Fibroblast of the conjunctiva (primary cell): ENCODE data around the gene PAFAH1B1.
"Not testable (repeated sequence)": the region's sequence is repeated elsewhere in the genome, so short reads cannot be mapped to it uniquely, and the experiment has no call there.

Experiments used
- DNase-seq: peaks from one replicate; pipeline ENCODE4 v3.0.0-alpha.2; 2010; ENCODE audit warnings: low read depth

PAFAH1B1 gene

DNA sequence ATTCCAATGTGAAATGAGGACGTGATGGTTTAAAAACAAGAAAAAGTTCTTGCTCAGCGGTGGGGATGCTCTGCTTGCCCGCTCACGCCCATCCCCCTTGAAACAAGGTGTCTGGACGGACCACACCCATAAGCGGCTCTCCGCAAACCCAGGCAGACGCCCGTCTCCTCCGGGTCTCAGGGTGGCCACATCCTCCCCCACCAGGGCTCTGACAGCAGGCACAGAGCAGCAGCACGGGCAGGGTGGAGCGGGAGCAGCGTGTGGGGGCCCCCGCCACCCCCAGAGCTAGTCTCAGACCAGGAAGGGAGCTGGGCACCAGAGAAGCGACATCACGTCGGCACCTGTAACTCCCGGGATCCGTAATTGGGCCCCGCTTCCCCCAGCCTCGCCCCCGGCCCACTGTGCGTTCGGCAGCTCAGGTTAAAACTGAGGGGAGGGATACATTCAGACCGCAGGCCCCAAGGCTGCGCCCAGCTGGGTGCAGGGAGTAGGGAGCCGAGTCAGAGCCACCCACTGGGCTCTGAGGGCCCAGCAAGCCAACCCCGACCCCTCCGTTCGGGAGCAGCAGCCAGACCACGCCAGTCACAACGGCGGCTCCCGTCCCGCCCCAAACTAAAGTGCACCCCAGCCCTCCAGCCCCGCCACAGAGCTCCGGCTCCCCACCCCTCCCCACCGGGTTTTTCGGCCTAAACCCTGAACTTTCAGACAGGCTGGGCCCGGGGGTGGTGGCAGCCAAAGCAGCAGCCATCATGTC, 96.1 kb downstream of the PAFAH1B1 start:
- no peak for DNase-seq

DNA sequence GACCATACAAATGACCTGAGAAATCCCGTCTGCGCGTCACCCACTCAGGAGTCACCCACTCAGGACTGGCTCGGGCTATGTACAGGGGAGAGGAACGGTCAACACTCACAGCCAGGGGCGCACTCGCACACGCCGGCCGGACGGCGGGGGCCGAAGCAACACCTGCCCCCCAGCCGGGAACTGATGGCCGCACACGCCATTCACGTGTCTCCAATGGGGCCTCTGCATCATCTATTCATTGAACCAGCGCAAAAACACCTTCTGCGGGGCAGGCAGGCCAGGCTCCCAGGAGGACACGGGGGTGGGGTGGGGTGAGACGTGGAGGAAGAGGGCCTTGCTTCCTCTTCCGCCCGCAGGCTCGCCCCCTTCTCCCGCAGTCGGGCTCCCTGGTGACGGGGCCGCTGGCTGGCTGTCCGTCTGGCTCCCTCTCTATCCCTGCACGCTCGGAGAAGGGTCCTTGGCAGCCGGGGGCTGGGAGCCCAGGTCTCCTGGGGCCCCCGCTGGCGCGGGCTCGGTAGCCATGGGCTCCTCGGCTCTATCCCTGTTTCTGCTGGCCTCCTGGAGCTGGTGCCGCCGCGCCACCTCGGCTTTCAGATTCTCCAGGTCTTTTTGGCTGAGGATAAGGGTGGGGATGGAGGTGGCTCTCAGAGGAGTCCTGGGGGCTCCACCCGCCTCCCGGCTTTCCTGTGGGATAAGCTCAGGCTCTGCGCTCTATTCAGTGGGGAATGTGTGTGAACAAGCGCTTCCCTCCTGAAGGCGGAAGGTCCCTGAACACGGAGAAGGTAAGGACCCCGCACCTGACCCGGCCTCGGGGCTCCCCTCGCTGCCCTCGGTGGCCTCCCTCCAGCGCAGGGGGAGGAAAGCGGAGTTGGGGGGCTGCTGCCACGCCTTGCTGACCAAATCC, 97.0 kb downstream of the PAFAH1B1 start:
- no peak for DNase-seq

DNA sequence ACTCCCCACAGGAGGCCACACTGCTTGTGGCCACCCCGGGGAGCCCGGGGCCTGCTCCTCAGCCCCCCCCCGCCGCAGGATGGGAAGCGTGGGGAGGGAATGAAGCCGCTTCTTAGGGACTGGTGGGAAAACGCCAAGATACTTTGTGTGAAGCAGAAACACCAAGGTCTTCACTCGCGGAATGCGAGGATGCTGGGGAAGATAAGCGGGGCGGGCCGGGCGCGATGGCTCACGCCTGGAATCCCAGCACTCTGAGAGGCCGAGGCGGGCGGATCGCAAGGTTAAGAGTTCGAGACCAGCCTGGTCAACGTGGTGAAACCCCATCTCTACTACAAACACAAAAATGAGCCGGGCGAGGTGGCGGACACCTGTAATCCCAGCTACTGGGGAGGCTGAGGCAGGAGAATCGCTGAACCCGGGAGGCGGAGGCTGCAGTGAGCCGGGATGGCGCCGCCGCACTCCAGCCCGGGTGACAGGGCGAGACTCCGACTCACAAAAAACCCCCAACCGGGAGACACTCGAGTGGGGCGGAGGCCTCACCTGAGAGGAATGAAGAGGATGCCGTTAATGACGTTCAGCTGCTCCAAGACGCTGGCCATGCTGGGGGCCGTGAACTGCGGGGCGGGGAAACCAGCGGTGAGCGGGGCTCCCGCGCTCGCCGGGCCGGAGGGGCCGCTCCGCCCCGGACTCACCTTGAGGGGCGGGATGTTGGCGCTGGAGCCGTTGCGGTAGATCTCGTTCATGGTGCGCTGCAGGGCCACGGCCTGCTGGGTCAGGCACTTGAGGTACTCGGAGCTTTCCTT, 97.8 kb downstream of the PAFAH1B1 start:
- no peak for DNase-seq

DNA sequence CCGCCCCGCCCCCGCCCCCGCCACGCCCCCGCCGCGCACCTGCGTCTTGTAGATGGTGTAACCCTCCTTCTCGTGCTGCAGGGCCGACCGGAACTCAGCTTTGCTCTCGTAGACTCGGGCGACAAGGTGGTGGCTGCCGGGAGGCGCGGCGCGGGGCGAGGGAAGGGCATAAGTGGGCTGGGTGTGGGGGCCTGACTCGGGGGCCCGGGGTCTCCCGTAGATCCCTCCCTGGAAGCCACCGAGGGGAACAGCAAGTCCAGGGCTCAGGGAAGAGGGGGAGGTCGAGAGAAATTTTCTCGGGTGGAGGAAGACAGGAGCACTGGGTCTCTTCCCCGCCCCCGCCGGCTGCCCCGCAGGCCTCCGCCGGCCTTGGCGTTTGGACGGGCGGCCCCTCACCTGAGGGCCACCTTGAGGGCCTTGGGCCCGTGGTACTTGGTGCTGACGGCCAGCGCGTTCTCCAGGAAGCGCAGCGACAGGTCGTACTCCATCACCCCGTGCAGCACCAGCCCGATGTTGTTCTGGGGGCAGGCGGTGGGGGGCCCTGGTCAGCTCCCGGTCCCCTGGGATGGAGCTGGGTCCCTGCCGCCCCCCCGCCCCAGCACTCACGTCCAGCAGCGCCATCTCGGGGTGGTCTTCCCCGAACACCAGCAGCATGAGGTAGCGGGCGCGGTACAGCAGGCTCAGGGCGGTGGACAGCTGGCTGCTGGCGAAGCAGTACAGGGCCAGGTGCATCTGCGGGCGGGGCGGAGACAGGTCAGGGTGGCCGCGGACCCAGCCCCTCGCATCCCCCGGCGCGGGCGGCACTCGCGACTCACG, 98.7 kb downstream of the PAFAH1B1 start:
- no peak for DNase-seq

DNA sequence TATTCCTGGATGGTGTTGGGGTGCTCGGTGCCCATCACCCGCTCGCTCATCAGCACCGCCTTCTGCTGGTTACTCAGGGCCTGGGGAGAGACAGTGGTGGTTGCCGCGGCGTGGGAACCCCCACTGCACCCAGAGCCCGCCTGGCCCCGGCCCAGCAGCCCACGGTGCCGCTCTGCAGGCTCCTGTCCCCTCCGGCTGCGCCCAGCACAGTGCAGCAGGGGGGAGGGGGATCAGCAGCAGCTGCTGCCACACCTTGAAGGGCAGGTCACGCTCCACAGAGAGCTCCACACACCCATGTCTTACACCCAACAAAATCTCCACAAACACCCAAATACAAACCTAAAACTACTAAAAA, 99.3 kb downstream of the PAFAH1B1 start:
- DNase-seq = no peak

DNA sequence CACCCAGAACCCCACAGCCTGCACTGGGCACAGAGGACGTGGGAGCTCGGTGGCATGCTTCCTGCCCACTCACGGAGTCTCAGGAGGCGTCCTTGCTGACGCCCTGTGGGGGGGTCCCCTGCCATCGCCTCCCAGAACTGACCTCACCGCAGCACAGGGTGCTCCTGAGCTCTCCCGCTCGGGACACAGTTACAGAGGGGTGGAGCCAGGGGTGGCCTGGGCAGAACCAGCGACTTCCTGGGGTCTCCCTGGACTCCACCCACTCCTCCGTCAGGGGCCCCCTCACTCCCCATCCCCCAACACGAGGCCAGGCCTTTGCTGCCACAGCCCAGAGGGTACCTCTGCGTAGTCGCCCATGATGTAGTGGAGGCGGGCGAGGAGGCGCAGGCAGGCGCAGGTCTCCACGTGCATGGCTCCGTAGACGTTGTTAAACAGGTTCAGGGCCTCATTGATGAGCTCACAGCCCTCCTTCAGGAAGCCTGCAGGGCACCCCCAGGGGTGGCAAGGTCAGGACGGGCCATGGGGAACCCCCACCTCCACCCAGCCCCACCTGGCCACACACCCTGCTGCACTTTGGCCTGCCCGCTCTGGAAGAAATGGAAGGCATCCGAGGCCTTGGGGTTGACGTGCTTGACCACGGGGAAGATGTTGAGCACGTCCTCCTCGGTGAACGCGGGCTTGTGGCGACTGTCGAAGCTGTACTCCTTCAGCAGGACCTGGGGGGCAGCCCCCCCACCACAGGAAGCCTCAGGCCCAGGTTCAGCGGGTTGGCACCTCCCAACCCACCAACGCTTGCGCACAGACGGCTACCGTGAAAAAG, 100.3 kb downstream of the PAFAH1B1 start:
- no peak for DNase-seq

DNA sequence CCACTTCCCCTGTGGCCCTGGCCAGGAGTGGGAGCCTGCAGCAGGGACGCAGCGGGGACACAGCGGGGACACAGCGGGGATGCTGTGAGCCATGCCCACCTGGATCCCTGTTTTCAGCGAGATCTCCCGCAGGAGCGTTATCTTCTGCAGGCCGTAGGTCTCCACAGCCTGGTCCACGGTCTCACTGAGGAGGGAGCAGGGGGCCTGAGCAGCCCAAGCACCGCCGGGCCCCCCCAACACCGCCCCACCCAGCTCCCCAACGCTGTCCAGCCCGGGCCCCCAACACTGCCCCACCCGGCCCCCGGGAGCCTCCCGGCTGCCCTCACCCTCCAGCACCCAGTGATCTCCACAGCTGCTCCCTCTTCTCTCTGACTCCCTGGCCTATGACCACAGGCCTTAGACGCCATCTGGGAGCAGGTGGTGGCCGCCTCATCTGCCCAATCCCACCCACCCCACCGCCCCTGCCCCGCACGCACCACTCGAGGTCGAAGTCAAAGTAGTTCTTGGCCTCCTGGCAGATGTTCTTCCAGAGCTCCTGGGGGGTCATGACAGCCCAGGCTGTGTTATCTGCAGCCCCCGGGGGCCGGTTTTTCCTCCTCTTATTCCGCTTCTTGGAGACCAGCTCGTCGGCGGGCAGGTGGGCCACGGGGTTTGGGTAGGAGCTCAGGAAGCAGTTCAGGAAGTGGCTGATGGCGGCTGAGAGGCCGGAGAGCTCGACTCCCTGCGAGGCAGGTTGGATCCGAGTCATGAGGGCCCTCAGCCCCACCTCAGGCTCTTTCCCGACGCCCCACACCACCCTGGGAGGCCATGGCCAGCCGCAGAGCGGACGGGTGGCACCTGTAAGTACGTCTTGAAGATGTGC, 101.2 kb downstream of the PAFAH1B1 start:
- DNase-seq = no peak

DNA sequence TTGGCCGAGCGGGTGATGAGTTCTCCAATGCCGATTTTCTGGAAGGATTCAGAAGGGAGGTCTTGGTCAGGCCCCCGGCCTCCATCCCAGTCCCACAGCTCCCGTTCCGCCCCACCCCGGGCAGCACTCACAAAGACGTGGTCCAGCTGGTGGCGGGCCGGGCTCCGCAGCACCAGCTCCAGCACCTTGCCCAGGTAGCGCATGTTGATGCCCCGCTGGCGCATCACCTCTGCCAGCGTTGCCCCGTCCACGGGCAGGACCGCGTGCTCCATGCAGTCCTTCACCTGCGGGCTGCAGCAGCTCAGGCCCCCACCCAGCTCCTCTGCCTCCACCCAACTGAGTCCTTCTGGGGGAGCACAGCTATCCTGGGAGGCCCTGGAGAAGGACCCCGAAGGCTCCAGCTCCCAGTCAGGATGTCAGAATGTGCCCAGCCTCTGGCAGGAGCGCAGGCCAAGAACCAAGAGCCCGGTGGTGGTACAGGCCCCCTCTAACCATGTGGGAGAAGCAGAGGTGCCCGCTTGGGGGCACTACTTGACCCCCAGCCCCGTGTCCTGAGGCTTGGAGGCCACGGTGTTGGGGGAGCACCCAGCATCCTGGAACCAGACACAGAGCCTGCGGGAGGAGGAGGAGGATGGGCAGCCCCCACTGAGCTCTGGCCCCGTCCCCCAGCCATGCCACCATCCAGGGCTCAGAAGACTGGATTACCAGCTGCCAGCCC, 101.9 kb downstream of the PAFAH1B1 start:
- DNase-seq = no peak

DNA sequence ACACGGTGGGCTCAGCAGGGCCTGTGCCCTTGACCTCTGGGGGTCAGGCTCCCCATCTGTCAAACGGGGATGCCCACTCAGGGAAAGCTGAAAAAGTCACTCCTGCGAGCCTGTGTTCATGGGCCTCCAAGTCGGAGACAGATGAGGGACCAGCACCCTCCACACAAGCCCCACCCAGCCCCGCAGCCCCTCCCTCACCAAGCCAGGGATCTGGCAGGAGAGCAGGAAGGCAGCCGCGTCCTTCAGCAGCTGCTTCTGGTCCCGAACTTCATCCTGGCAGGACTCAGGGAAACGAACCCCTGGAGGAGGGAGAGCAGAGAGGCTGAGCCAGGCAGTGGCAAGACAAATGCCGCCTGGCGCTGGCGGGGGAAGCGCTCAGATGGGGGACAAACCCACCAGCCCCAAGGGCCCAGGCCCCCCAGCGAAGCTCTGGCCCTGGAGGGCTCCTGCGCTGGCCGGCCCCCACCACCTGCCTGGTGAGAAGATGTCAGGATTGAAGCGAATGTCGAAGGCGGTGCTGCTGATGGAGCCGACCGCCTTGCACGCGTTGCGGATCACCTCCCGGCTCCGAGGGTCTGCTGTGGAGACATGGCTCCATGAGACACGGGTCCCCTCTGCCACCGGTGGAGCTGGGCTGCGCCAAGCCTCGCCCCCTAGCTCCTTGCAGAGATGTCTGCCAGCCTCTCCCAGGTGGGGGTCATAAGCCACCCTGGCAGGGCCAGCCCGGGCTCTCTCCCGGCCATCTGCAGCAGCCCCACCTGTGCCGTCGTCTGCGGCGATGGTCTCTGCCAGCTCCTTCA, 102.7 kb downstream of the PAFAH1B1 start:
- DNase-seq = no peak

DNA sequence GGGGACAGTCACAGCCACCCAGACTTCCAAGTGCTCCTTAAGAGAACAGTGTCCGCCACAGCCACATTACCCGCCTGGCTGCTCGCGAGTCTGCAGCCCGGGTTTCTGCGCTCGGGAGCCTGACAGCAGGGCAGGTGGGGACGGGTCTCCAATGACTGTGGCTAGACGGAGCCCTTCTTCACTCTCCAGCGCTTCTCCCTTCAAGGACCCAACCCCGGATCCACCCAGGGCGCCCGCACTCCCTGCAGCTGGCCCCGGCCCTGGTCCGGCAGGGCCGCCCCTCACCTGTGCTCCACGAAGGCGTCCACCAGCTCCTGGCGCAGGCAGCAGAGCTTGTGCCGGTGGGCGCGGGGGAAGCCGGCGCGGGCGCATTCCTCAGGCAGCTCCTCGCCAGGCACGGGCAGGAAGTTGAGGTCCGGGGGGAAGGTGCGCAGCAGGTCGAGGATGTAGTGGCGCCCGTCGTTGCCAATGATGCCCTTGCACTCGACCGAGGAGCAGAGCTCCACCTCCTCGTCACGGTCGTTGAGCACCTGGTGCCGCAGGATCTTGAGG, 104.2 kb downstream of the PAFAH1B1 start:
- DNase-seq = no peak

DNA sequence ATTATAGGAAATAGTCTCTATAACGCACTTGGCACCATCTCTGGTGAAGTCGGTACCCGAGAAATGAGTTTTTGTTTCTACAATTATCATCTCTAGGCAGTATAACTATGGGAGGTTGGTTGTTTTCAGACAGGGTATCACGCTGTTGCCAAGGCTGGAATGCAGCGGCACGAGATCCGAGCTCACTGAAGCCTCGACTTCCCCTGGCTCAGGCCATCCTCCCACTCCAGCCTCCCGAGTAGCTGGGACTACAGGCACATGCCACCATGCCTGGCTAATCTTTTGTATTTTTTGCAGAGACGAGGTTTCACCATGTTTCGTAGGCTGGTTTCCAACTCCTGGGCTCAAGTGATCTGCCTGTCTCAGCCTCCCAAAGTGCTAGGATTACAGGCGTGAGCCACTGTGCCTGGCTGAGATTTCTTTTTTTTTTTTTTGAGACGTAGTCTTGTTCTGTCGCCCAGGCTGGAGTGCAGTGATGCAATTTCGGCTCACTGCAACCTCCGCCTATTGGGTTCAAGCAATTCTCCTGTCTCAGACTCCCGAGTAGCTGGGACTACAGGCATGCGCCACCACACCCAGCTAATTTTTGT, 105.9 kb downstream of the PAFAH1B1 start:
- not testable (repeated sequence) for DNase-seq

DNA sequence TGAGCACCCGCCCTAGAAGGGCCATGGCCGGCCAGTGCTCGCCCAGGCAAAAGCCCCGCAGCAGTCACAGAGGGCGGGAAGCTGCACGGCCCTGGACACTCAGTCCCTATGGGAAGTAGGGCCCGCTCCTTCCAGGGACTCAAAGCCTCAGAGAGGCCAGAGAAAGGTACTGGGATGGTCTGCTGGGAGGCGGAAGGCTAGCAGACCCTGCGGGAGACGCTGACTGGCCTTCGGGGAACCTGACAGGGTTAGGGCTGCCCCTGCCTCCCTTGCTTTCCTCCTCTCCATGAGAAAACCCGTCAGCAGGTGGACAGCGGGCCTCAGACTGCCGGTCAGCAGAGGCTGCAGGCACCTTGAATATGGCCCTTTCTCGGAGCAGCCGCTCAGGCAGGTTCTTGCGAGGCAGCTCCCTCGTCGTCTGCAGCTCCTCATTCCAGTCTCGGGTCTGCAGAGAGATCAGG, 106.6 kb downstream of the PAFAH1B1 start:
- DNase-seq = no peak

DNA sequence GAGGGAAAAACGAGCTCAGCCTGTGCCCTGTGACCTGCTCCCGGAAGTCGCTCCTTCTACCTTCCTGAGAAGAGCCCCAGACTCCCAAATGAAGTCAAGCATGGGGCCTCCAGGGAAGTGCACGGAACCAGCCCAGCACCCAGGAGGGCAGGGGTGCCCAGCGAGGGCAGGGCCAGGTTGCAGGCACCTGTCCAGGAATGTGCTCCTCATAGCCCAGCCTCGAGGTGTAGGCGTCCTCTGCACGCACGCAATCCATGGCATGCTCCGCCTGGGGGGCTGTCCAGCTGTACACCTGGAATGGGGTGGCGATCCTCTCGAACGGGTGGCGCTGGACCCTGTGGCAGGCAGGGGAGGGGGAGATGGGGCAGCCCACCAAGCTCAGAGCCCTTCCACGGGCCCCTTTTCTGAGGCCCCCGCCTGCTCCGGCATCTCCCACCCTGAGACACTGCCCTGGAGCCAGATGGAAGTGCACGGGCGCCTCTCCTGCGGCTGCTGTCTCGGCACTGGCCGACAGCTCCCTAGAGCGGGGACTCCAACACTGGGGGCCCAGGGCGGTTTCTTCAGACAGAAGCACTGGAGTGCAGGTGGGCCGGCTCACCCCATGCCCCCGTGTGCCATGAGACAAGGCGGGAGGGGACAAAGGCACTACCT, 107.2 kb downstream of the PAFAH1B1 start:
- DNase-seq = no peak

DNA sequence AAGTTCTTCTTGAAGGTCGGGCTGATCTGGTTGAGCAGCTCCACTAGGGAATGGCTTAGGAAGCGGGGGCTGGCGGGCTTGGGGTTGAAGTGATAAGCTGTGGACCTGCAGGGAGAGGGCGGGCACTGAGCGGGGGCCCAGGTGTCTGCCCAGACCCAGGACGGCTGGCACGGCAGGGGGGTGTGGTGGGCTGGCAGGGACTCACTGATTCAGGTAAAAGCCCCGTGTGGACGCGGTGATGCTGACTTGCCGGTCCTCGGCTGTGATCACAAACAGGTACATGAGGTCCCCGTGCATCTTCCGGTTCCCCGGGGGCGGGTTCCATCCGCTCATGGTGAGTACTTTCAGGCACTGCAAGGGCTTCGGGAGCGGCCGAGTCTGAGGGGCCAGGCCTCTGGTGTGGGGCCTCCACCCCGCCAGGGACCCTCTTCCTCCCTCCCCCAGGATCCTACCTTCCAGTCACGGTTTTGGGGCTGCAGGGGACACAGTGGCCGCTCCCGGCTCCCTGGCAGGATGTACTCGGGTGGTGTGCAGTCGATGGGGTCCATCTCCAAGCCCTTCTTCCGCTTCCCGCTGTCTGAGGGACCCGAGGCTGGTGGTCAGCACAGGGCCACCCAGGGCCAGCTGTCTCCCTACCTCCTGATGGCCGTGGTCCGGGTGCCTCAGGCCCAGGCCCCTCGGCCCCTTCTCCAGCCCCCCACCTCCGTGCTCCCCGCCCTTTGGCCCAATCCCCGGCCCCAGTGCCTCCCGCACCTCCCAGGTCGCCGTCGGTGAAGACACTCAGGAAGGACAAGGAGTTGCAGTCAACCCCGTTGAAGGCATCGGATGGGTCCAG, 107.9 kb downstream of the PAFAH1B1 start:
- DNase-seq = no peak

DNA sequence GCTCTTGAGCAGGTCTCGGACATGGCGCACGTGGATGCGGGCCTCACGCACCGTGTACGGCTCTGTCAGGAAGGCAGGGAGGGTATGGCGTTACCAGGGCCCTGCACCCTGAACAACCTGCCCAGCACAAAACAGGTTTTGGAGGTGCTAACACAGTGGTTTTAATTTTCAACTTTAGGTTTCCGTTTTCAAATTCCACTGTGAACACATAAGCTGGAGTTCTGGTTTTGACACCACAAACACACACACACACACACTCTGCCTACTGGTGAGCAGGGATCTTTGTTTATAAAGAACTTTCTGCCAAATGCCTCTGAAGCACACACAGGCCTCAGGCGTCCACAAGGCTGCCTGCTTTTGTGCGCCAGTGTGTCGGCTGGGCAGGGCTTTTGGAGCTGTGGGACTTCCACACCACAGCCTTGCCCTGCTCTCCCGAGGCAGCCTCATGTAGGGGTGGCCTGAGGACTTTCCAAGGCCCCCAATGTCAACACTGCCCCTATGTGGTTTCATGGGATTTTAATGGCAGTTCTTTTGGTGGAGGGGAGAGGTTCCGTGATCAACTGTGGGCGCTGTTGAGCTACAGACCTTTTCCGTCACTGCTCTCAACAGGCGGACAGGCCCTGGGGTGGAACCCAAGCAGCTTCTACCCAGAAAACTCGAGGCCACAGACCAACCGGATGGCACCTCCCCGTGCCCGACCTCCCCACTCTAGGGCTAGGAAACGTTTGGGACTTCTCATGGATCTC, 108.7 kb downstream of the PAFAH1B1 start:
- no peak for DNase-seq
